Measurements from ENCODE around the gene CDHR3. TPM values are rescaled to one million over a fixed set of nuclear protein-coding genes. Genes with fewer than 3 reads are reported as not detected.

The CDHR3 gene
- total RNA-seq, 1 experiment from 2014 or later: 3.3 TPM

GRCh38 chr7:106047818-106048705 is 85.0 kb downstream of the CDHR3 start:
- no peaks in the 10 kb centered on the region for H3K27me3 ChIP-seq (ENCODE audit: insufficient read depth, low read length)
- H3K56ac ChIP-seq (ENCODE audit: insufficient read length, low read depth, low read length): no peak overlapping the region
- H3K27ac ChIP-seq (ENCODE audit: insufficient read length, low read depth, low read length): no peak overlapping the region
- no peak overlapping the region for H2BK20ac ChIP-seq (ENCODE audit: low read depth, low read length, poor library complexity, severe bottlenecking)
- no peak overlapping the region for H3K4me3 Mint-ChIP-seq
- H3K23ac ChIP-seq (ENCODE audit: insufficient read length, low read depth, low read length): no peak overlapping the region
- H2AK5ac ChIP-seq (ENCODE audit: insufficient read length, low read length): no peak overlapping the region
- H4K8ac ChIP-seq (replicated peaks; ENCODE audit: insufficient read length, low read depth, low read length): no peak overlapping the region
- TF ChIP-seq CTCF (conservative IDR thresholded peaks at IDR 0.05): no peak
- H3T11ph ChIP-seq (ENCODE audit: low read length): no peak overlapping the region
- no peak overlapping the region for H3K4ac ChIP-seq (ENCODE audit: low read depth, low read length)
- no peak overlapping the region for H2BK5ac ChIP-seq (ENCODE audit: insufficient read length, low read length)
- DNase-seq: no peak
- no peak overlapping the region for H2BK15ac ChIP-seq (ENCODE audit: low read depth, low read length)
- no peaks in the 10 kb centered on the region for H3K79me2 ChIP-seq (ENCODE audit: insufficient read depth, low read length)
- H3K9me3 Mint-ChIP-seq: peaks cover 3% of the 10 kb centered on the region in 2 experiments; a peak in 2 of 5 replicates
- H3K9ac ChIP-seq (ENCODE audit: extremely low read depth, insufficient read length, low read length): no peak overlapping the region
- no peaks in the 10 kb centered on the region for H4K20me1 ChIP-seq (ENCODE audit: control insufficient read depth, insufficient read depth, insufficient read length)
- no peak overlapping the region for H4K91ac ChIP-seq (ENCODE audit: insufficient read length, low read depth, low read length)
- peaks cover 0 to 4% of the 10 kb centered on the region in 2 experiments; a peak in 1 of 4 replicates for H3K4me1 Mint-ChIP-seq
- H3K14ac ChIP-seq (ENCODE audit: insufficient read depth, low read length): no peak overlapping the region
- peak overlapping the region in 1 of 3 experiments; percentile 40; a peak in 1 of 7 replicates for H3K27ac Mint-ChIP-seq
- no peak overlapping the region for H2BK120ac ChIP-seq (ENCODE audit: low read depth, low read length, poor library complexity, severe bottlenecking)
- no peaks in the 10 kb centered on the region for H3K23me2 ChIP-seq (ENCODE audit: insufficient read length, low read depth, low read length, poor library complexity, severe bottlenecking)
- no peak overlapping the region for H3K18ac ChIP-seq (ENCODE audit: insufficient read length, low read depth, low read length)
- peaks cover 9% of the 10 kb centered on the region for H3K9me3 ChIP-seq (ENCODE audit: control insufficient read depth, low read depth, low read length)
- H4K5ac ChIP-seq (ENCODE audit: insufficient read length, low read depth, low read length): no peak overlapping the region
- no CpG with 5 or more reads among the region's 10 CpGs for WGBS (ENCODE audit: extremely low coverage, insufficient read length, low lambda C conversion rate)
- H2AFZ ChIP-seq (ENCODE audit: low read length): no peak overlapping the region
- no peak overlapping the region for H2BK12ac ChIP-seq (ENCODE audit: insufficient read length, low read depth, low read length)
- H3K79me1 ChIP-seq (ENCODE audit: insufficient read depth, low read depth, low read length, poor library complexity, severe bottlenecking): no peaks in the 10 kb centered on the region
- no peak overlapping the region for H3K4me2 ChIP-seq (ENCODE audit: insufficient read depth, insufficient read length, low read length)
- peaks cover 13% of the 10 kb centered on the region for H3K27me3 Mint-ChIP-seq (ENCODE audit: low read depth)
- H3K36me3 Mint-ChIP-seq (ENCODE audit: insufficient read depth in 1 of 3, low read depth in 3 of 3): no peaks in the 10 kb centered on the region
- no peaks in the 10 kb centered on the region for H3K4me1 ChIP-seq (ENCODE audit: insufficient read depth, low read length)

Measured in H9 (cell line).